Measurements from ENCODE around the gene ARHGAP42.

- TF ChIP-seq POLR2A (IDR thresholded peaks at IDR 0.05; ENCODE audit: low read depth, low read length) (no peak), POLR2AphosphoS5 (IDR thresholded peaks at IDR 0.05; ENCODE audit: low read depth, low read length) (no peak)
Observed at GRCh38 chr11:100940111-100940510, 253.0 kb downstream of the ARHGAP42 start.
